HL-60/S4 treated with phorbol 12-myristate 13-acetate at 8.2 ng/mL for 4 days and 3 days (cell line): ENCODE results near the gene LIMK1.
"Not testable (repeated sequence)": the region's sequence is repeated elsewhere in the genome, so short reads cannot be mapped to it uniquely, and the experiment has no call there.

Experiments used
- in situ Hi-C: fragments of 300-500 bp; cut with MboI; formaldehyde crosslinking; loops from 2 replicates; pipeline ENCODE4 v1.15.0; 2022; ENCODE audit warnings: low sequenced_read_pairs

LIMK1 gene

DNA sequence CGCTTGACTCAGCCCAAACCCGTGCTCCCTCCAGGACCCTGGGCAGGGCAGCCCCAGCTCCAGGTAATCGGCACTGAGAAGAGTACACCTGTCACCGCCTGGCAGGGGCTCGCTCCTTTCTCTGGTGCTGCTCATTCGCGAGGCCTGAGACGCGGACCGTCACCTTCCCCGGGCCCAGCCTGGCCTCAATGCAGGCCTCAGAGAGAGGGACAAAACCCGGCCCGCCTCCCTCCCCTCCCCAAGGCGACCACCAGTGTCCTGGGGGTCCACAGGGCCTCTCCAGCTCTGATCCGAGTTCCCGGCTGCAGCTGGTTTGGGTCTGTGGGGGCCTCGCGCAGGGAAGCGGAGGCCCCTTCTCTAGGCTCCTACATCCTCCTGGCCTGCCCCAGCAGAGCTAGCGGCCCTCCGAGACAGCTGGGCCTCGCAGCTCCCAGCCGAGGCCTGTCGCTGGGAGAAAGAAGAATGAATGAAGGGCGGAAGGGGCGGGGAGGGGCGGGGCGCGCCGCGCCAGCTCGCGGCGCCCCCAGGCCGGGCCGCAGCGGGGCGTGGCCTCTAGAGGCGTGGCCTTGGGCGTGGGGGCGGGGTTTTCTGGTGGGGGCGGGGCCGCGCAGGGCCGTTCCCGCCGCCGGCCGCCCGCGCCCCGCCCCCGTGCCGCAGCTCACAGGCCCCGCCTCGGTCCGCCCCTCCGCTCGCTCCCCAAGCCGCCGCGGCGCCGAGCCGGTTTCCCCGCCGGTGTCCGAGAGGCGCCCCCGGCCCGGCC is at the start of gene LIMK1:
TSS of gene LIMK1 (plus strand) at position 688 of the 760 bp plus-strand sequence. CDS start 187 bp downstream, outside the sequence.
- in situ Hi-C loops: no loop called here

- in situ Hi-C loops: no loop called here
These were observed 46.0 kb upstream of the LIMK1 start for GRCh38 chr7:74037609-74038008.

GRCh38 chr7:74038194-74038961 is 45.2 kb upstream of the LIMK1 start:
- in situ Hi-C loops: no loop called here

- in situ Hi-C loops: no loop called here
These were observed 44.3 kb upstream of the LIMK1 start for GRCh38 chr7:74039337-74039736.

- in situ Hi-C loops: no loop called here
These were observed 43.4 kb upstream of the LIMK1 start for GRCh38 chr7:74040101-74040790.

- in situ Hi-C loops: no loop called here
These were observed 42.6 kb upstream of the LIMK1 start for GRCh38 chr7:74040791-74041520.

DNA sequence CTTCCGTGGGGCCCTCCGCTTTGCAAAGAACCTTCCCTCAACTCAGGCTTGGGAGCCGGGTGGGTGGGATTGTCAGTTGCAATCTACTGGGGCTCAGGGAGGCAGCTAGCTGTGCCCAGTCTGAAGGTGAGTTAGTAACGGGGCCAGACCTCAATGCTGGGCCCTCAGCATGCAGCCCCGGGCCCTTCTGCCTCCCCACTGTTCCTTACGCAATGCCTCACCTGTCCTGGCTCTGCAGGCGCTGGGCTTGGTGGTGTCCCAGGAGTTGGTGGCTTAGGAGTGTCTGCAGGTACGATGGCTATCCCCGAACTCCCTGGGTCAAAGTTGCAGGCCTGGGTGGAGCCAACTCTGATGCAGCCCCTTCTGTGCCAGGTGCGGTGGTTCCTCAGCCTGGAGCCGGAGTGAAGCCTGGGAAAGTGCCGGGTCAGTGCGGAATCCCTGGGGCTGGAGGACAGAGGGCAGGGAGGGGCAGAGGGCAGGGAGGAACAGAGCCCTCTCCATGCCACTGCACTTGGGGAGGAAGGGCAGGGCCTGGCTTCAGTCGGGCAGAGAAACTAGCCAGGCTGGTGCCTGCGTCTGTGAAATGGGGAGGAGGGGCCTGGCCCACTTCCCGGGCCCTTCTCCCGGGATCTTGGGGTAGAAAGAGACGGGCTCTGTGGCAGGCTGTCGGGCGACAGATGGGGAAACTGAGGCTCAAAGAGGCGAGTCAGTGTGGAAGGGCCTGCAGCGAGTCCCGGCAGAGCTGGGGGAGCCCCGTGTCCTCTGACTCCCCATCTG is 40.7 kb upstream of the LIMK1 start:
- in situ Hi-C loops: no loop called here

GRCh38 chr7:74043523-74043951 is 40.1 kb upstream of the LIMK1 start:
- in situ Hi-C loops: no loop called here

GRCh38 chr7:74044366-74045350 is 38.9 kb upstream of the LIMK1 start:
- in situ Hi-C loops: no loop called here

- in situ Hi-C loops: not testable (repeated sequence)
These were observed 37.0 kb upstream of the LIMK1 start for GRCh38 chr7:74046581-74046980.

DNA sequence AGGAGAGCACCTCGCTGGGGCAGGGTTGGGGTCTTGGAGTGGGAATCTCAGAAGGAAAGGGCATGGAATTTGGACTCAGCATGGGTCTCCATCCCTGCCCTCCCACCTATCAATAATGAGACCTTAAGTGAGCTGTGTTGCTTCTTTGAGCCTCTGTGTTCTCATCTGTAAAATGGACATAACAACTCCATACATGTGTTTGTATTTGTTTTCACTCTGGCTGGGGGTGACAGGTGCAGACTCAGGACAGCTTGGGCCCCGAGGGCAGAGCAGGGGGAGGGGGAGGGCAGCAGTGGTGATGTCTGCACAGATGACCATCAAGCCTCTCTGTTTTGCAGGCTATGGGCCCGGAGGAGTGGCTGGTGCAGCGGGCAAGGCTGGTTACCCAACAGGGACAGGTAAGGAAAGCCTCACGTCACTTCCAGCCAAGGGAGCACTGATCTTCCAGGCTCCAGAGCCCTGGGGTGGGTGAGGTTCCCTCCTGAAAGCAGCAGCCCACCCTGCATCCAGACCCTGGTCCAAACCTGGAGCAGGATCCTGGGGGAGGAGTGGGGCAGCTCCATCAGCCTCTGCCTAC is 35.7 kb upstream of the LIMK1 start:
- in situ Hi-C loops: no loop called here

GRCh38 chr7:74048999-74049599 is 34.5 kb upstream of the LIMK1 start:
- in situ Hi-C loops: no loop called here

- in situ Hi-C loops: no loop called here
These were observed 33.4 kb upstream of the LIMK1 start for GRCh38 chr7:74049997-74050798.

DNA sequence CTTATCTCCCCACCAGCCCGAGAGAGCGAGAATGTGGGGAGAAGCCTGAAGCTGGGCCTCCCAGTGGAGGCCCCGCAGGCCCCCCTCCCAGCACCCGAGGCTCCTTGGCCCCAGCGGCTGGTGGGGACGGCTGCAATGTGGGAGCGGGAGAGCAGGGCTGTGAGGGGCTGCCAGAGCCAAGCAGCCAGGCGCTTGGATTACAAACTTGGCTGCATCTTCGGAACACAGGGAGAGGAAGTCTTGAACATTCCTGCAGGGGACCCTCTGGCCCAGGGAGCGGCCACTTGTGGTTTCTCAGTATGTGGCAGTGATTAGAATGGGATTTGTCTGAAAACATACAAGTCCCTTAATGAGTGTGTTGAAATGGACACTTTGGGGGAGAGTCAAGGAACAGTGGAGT is 32.4 kb upstream of the LIMK1 start:
- in situ Hi-C loops: no loop called here

GRCh38 chr7:74051629-74052410 is 31.8 kb upstream of the LIMK1 start:
- in situ Hi-C loops: no loop called here

DNA sequence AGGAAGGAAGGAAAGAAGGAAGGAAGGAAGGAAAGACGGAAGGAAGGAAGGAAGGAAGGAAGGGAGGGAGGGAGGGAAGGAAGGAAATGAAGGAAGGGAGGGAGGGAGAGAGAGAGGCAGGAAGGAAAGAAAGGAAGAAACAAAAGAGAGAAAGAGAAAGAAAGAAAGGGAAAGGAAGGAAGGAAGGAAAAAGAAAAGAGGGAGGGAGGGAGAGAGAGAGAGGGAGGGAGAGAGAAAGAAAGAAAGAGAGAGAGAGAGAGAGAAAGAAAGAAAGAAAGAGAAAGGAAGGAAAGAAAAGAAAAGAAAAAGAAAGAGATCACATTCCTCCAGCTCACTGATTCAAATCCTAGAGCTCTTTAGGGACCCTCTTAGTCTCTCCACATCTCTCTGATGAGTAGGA is 31.0 kb upstream of the LIMK1 start:
- in situ Hi-C loops: no loop called here
